GM23248 (cell line): ENCODE results near the gene HDAC2. TPM values are rescaled to one million over a fixed set of nuclear protein-coding genes. Genes with fewer than 3 reads are reported as not detected.

ENCODE experiments used
- DNase-seq: peaks from one replicate; pipeline ENCODE4 v3.0.0-alpha.2; 2015
- H2AFZ ChIP-seq: fragments of 200-600 bp; sonication (generic); 2 replicates; pipeline ENCODE4 v1.6.1; 2016; ENCODE audit warnings: antibody characterized with exemption
- H3F3A ChIP-seq: fragments of 200-600 bp; sonication (generic); 2 replicates; pipeline ENCODE4 v1.6.1; 2016; ENCODE audit warnings: mild to moderate bottlenecking, antibody characterized with exemption, mixed run types; ENCODE audit not compliant: insufficient read depth
- H3K27ac ChIP-seq: fragments of 200-600 bp; sonication (generic); 2 replicates; pipeline ENCODE4 v1.5.1; 2016; ENCODE audit warnings: mild to moderate bottlenecking
- H3K27me3 ChIP-seq: fragments of 200-600 bp; sonication (generic); replicated peaks from 2 replicates; pipeline ENCODE4 v1.6.1; 2016; ENCODE audit warnings: mild to moderate bottlenecking; ENCODE audit not compliant: insufficient read depth
- H3K36me3 ChIP-seq: fragments of 200-600 bp; sonication (generic); 2 replicates; pipeline ENCODE4 v1.6.1; 2016; ENCODE audit warnings: low read depth, mild to moderate bottlenecking
- H3K4me1 ChIP-seq: fragments of 200-600 bp; sonication (generic); 2 replicates; pipeline ENCODE4 v1.6.1; 2016; ENCODE audit warnings: mild to moderate bottlenecking; ENCODE audit not compliant: insufficient read depth
- H3K4me2 ChIP-seq: fragments of 200-600 bp; sonication (generic); one replicate; pipeline ENCODE4 v1.6.1; 2016; ENCODE audit warnings: mild to moderate bottlenecking; ENCODE audit not compliant: unreplicated experiment
- H3K4me3 ChIP-seq: fragments of 200-600 bp; sonication (generic); 2 replicates; pipeline ENCODE4 v1.5.1; 2016; ENCODE audit warnings: mild to moderate bottlenecking
- H3K79me2 ChIP-seq: fragments of 200-600 bp; sonication (generic); 2 replicates; pipeline ENCODE4 v1.6.1; 2016; ENCODE audit warnings: mild to moderate bottlenecking; ENCODE audit not compliant: insufficient read depth
- H3K9ac ChIP-seq: fragments of 200-600 bp; sonication (generic); 2 replicates; pipeline ENCODE4 v1.6.1; 2016; ENCODE audit warnings: mild to moderate bottlenecking
- H3K9me2 ChIP-seq: fragments of 200-600 bp; sonication (generic); 2 replicates; pipeline ENCODE4 v1.6.1; 2016; ENCODE audit warnings: mixed run types, mild to moderate bottlenecking, moderate library complexity; ENCODE audit not compliant: insufficient read depth
- H3K9me3 ChIP-seq: fragments of 200-600 bp; sonication (generic); one replicate; pipeline ENCODE4 v1.6.1; 2017; ENCODE audit warnings: low read depth
- H4K20me1 ChIP-seq: fragments of 200-600 bp; sonication (generic); 2 replicates; pipeline ENCODE4 v1.6.0; 2016; ENCODE audit not compliant: insufficient read depth
- EZH2 ChIP-seq: fragments of 200-600 bp; sonication (generic); IDR thresholded peaks from 2 replicates; pipeline ENCODE4 v1.6.1; 2018; ENCODE audit warnings: antibody characterized with exemption, mild to moderate bottlenecking; ENCODE audit not compliant: insufficient read depth, poor library complexity, severe bottlenecking
- EZH2phosphoT487 ChIP-seq: fragments of 200-600 bp; sonication (generic); IDR thresholded peaks from 2 replicates; pipeline ENCODE4 v1.6.1; 2018; ENCODE audit warnings: antibody characterized with exemption, moderate library complexity, mild to moderate bottlenecking, low read depth; ENCODE audit not compliant: insufficient read depth
- WGBS, 2 experiments: methylation state at CpG; one replicate each; pipeline ENCODE4 v1.1.6; 2015 to 2017; ENCODE audit warnings: low lambda C conversion rate in 2 of 2, low coverage in 1 of 2; ENCODE audit errors: missing lambda C conversion rate in 2 of 2; 5-methylcytosine and 5-hydroxymethylcytosine counted together
- in situ Hi-C: fragments of 300-500 bp; cut with MboI; formaldehyde crosslinking; loops from 2 replicates; pipeline ENCODE4 v1.15.0; 2020
- polyA plus RNA-seq: library from polyadenylated mRNA; unstranded; fragments of >200 nt; fragmentation: Nextera tagmentation; extraction: Ambion mirVana; gene quantifications from 2 replicates; pipeline ENCODE4 v1.2.1, GENCODE V29; 2016
- total RNA-seq: library from RNA; depleted of rRNA; stranded (reverse); fragments of >200 nt; shearing (Covaris generic); gene quantifications from 2 replicates; pipeline ENCODE4 v1.2.3, GENCODE V29; 2014

The HDAC2 gene
- total and polyA plus RNA-seq, 2 experiments from 2014 or later: 29.4 to 97.4 TPM

DNA sequence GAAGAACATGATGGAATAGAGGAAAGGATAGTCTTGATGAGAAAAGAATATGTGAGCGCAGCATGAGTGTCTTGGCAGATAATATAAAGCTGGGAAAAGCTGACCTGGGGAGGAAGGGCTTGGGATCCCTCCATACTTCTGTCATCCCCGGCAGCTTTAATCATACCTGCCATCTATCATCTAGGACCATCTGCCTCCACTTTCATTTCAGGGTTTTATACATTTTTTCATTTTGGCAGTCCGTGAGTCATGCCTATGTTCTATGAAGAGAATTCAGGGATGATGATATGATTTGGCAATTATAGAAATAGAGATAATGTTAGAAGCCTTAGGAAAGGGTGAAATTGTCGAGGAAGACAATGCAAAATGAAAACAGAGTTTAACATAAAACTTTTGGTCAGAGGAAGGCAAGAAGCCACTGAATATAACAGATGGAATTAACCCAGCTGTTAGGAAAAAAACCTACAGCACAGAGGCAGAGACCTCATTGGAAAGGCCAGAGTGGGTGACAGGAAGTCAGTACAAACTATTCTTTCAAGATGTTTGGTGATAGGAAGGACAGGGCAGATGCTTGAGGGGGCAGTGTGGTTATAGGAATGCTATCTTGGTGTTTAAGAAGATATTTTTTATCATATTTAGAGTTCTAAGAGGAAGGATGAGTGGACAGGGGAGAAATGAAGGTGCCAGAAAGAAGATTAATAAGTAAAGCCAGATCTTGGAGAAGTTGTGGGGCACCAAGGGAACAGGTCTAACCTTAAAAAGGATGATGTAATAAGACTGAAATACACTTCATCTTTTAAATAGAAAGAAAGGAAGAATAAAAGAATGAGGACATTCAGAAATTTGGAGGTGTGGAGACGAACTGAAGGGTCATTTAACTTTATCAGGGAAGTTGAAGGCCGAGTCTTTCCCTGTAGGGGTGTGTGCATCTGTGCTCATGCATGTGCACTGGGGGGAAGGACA is 76.0 kb downstream of the HDAC2 start:
- Histone ChIP-seq H3K4me2 (no peak overlapping the region), H3K79me2 (no peaks in the 10 kb centered on the region), H3K27ac (peak overlapping the region; percentile 7; the same call in 1 of the 2 replicates), H4K20me1 (no peaks in the 10 kb centered on the region), H3K9ac (no peak overlapping the region), H3K9me3 (no peaks in the 10 kb centered on the region), H3K4me1 (peaks cover 11% of the 10 kb centered on the region), H3K9me2 (no peaks in the 10 kb centered on the region), H3K4me3 (no peak overlapping the region), H3F3A (peaks cover 12% of the 10 kb centered on the region; the same call in 1 of the 2 replicates), H3K36me3 (no peaks in the 10 kb centered on the region), H3K27me3 (no peaks in the 10 kb centered on the region), H2AFZ (peak overlapping the region; percentile 26; the same call in 1 of the 2 replicates)
- DNase-seq: peak; percentile 36
- no peak for TF ChIP-seq EZH2
- no peak for TF ChIP-seq EZH2phosphoT487
- 63 to 68% methylated on average over 6 of the region's 6 CpGs for WGBS, 2 experiments
- in situ Hi-C loops: loop anchor here (25.0 kb wide), 1 partner anchor 1383 kb away; no protein-coding TSS in a partner anchor

DNA sequence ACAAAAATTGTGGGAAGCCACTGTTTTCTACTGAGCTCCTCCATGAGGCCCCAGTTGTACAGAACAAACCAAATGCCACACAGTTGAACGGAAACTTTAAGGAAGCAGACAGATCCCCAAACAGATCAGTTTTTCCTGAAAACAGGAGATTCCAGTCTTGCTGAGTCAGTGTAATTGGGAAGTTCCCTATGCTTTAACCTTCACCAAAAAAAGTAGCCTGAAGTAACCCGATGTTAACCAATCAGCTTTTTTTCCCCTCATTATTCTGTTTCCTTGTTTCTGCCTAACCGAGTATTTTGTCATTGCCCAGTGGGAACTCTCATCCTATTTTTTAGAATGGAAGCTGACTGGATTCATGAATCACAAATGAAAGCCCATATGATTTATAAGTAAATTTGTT is 77.1 kb downstream of the HDAC2 start:
- H3K9me2 ChIP-seq: no peaks in the 10 kb centered on the region
- H4K20me1 ChIP-seq: no peaks in the 10 kb centered on the region
- WGBS, 2 experiments: 85 to 90% methylated on average over 3 of the region's 3 CpGs
- no peak overlapping the region for H3K27ac ChIP-seq
- TF ChIP-seq EZH2 (no peak), EZH2phosphoT487 (no peak)
- H3K4me1 ChIP-seq: peaks cover 11% of the 10 kb centered on the region
- H3F3A ChIP-seq: peaks cover 12% of the 10 kb centered on the region; the same call in 1 of the 2 replicates
- no peaks in the 10 kb centered on the region for H3K36me3 ChIP-seq
- DNase-seq: no peak
- H2AFZ ChIP-seq: no peak overlapping the region
- H3K4me3 ChIP-seq: no peak overlapping the region
- H3K27me3 ChIP-seq: no peaks in the 10 kb centered on the region
- no peaks in the 10 kb centered on the region for H3K9me3 ChIP-seq
- in situ Hi-C loops: loop anchor here (25.0 kb wide), 1 partner anchor 1382 kb away; no protein-coding TSS in a partner anchor
- no peaks in the 10 kb centered on the region for H3K79me2 ChIP-seq
- H3K9ac ChIP-seq: no peak overlapping the region
- no peak overlapping the region for H3K4me2 ChIP-seq

DNA sequence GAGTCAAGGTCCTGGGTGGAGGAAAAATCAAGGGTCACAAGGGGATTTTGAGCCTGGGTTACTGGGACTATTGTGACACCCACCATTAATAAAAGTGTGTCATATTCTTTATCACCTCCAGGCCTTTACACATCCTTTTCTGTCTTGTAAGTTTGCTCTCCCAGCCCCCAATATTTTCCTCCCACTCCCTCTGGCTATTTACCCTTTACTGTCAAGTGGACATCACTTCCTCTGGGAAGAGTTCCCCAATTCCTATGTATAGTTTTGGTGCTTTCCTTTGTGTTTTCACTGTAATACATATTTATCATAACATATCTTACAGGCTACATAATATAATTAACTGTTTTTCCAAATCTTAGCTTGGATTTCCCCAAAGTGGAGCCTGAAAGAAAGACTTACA is 77.5 kb downstream of the HDAC2 start:
- Histone ChIP-seq H3K4me3 (no peak overlapping the region), H3K79me2 (no peaks in the 10 kb centered on the region), H3F3A (peaks cover 12% of the 10 kb centered on the region; the same call in 1 of the 2 replicates), H3K9me3 (no peaks in the 10 kb centered on the region), H3K9me2 (no peaks in the 10 kb centered on the region), H3K4me1 (peaks cover 11% of the 10 kb centered on the region), H3K4me2 (no peak overlapping the region), H3K27me3 (no peaks in the 10 kb centered on the region), H3K36me3 (no peaks in the 10 kb centered on the region), H3K9ac (no peak overlapping the region), H2AFZ (no peak overlapping the region), H3K27ac (no peak overlapping the region), H4K20me1 (no peaks in the 10 kb centered on the region)
- no peak for DNase-seq
- in situ Hi-C loops: loop anchor here (25.0 kb wide), 1 partner anchor 1381 kb away; no protein-coding TSS in a partner anchor
- no peak for TF ChIP-seq EZH2phosphoT487
- TF ChIP-seq EZH2: no peak

DNA sequence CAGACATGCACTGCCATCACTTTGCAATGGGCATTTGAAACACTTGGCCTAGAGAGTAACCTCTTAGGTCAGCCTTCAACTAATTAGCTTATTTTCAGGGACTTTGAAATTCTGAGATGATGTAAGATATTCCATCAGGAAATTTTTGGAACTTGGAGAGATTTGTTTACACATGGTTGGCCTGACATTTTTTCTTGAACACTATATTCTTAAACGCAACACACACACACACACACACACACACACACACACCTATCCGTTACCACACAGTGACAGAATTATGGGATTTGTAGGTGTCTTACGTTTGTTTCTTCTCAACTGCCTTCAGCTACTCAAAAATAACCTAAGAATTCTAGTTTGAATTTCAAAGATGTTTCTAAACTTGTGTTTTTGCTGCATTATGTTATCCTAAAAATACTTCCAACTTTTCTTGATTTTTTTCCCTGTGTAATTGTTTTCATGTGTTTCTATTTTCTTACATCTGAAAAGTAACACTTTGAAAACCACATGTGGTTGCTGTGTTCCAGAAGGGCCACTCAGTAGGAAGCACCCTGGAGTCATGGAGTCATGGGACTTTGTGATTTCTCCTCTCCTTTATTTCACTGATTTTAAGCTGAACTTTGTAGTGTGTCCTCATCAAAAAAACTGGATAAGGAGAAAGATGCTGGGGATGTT is 81.9 kb downstream of the HDAC2 start:
- Histone ChIP-seq H4K20me1 (no peaks in the 10 kb centered on the region), H3K36me3 (no peaks in the 10 kb centered on the region), H3K79me2 (no peaks in the 10 kb centered on the region), H3K9me3 (no peaks in the 10 kb centered on the region), H3K9ac (no peak overlapping the region), H3K4me1 (no peaks in the 10 kb centered on the region), H2AFZ (no peak overlapping the region), H3K27ac (no peak overlapping the region), H3F3A (no peaks in the 10 kb centered on the region), H3K27me3 (no peaks in the 10 kb centered on the region), H3K9me2 (no peaks in the 10 kb centered on the region), H3K4me2 (no peak overlapping the region), H3K4me3 (no peak overlapping the region)
- in situ Hi-C loops: loop anchor here (25.0 kb wide), 1 partner anchor 1377 kb away; no protein-coding TSS in a partner anchor
- 34 to 47% methylated on average over 3 of the region's 3 CpGs for WGBS, 2 experiments
- no peak for DNase-seq
- no peak for TF ChIP-seq EZH2phosphoT487
- TF ChIP-seq EZH2: no peak
